Gastroesophageal sphincter (tissue), 4 donors: ENCODE measurements around the gene COG1. TPM values are rescaled to one million over a fixed set of nuclear protein-coding genes. Genes with fewer than 3 reads are reported as not detected.

Experiments used
- ATAC-seq: fragments of 150-250 bp; one replicate; pipeline ENCODE4 v1.9.1; 2016; ENCODE audit warnings: mild to moderate bottlenecking, moderate library complexity
- H3K27ac ChIP-seq, 4 donors: fragments of 200-600 bp; sonication (generic) in 3 of 4; 1 replicate in 3 of 4; 2 replicates in 1 of 4; pipeline ENCODE4 v1.5.1; 2016 to 2019
- H3K27me3 ChIP-seq: fragments of 200-600 bp; sonication (generic); one replicate; pipeline ENCODE4 v1.5.1; 2019
- H3K36me3 ChIP-seq, 2 donors: fragments of 200-600 bp; sonication (generic); one replicate each; pipeline ENCODE4 v1.5.1; 2019; ENCODE audit warnings: control low read depth in 1 of 2
- H3K4me1 ChIP-seq, 3 donors: fragments of 200-600 bp; sonication (generic); 1 replicate in 2 of 3; 2 replicates in 1 of 3; pipeline ENCODE4 v1.5.1; 2016 to 2019; ENCODE audit warnings: control low read depth in 2 of 3
- H3K4me3 ChIP-seq, 2 donors: fragments of 200-600 bp; sonication (generic); one replicate each; pipeline ENCODE4 v1.5.1; 2019; ENCODE audit warnings: mild to moderate bottlenecking in 1 of 2, moderate library complexity in 1 of 2
- H3K9me3 ChIP-seq, 3 donors: fragments of 200-600 bp; sonication (generic); one replicate each; pipeline ENCODE4 v1.5.1; 2017 to 2019; ENCODE audit warnings: control low read depth in 2 of 3
- EP300 ChIP-seq: sonication (generic); formaldehyde crosslinking; IDR thresholded peaks from one replicate; pipeline ENCODE4 v1.6.1; 2017; ENCODE audit warnings: antibody characterized with exemption, mild to moderate bottlenecking
- POLR2A ChIP-seq, 2 donors: fragments of 450-650 bp; IDR thresholded peaks; one replicate each; pipeline ENCODE4 v1.6.1; 2017; ENCODE audit warnings: antibody characterized with exemption in 2 of 2, mild to moderate bottlenecking in 2 of 2, moderate library complexity in 1 of 2
- POLR2AphosphoS5 ChIP-seq: sonication (generic); formaldehyde crosslinking; IDR thresholded peaks from one replicate; pipeline ENCODE4 v1.6.1; 2017; ENCODE audit warnings: antibody characterized with exemption
- WGBS, 2 donors: methylation state at CpG; one replicate each; pipeline ENCODE4 v1.1.5; 2018; ENCODE audit warnings: low coverage in 1 of 2; 5-methylcytosine and 5-hydroxymethylcytosine counted together
- total RNA-seq, 4 donors: library from RNA; depleted of rRNA; stranded (reverse); fragments of >200 nt; gene quantifications; one replicate each; pipeline ENCODE4 v1.1.0, GENCODE V29; 2016
- TF ChIP-seq, protein P1 (sequence below), 4 experiments: fragments of 200-600 bp in 2 of 4; fragments of 450-650 bp in 2 of 4; sonication (generic) in 1 of 4; IDR thresholded peaks; one replicate each; pipeline ENCODE4 v1.5.1; 2017 to 2019; ENCODE audit warnings: antibody characterized with exemption in 4 of 4, mild to moderate bottlenecking in 2 of 4, moderate library complexity in 2 of 4

Gene COG1
- total RNA-seq, 4 donors from 2014 or later: 16.2 to 33.0 (median 27.3) TPM

DNA sequence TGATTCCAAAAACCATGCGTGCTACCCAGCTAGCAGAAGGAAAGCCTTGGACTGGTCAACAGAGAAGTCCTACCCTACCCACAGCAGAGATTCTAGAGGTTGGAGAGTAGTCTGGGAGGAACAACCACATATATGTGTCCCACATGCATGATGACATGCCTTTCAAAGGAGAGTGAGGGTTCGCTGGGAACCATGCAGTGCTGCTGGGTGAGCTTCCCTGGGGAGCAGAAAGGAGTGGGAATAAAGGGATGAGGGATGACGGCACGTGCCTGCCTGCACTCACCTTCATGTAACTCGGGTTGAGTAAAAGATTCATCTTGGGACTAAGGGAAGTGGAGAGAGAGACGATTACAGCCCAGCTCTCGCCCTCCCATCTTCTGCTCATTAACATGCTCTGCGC is 59.0 kb downstream of the COG1 start:
- Histone ChIP-seq H3K9me3 (no peaks in the 10 kb centered on the region), H3K36me3 (peaks cover 0 to 23% of the 10 kb centered on the region in 2 donors), H3K4me1 (peaks cover 0 to 13% (median 0%) of the 10 kb centered on the region in 3 donors), H3K4me3 (no peak overlapping the region), H3K27me3 (no peaks in the 10 kb centered on the region), H3K27ac (no peak overlapping the region)
- ATAC-seq: no peak
- WGBS, 2 donors: 64 to 69% methylated on average over 4 to 6 of the region's 8 CpGs
- no peak for TF ChIP-seq POLR2AphosphoS5
- TF ChIP-seq, protein P1, sequence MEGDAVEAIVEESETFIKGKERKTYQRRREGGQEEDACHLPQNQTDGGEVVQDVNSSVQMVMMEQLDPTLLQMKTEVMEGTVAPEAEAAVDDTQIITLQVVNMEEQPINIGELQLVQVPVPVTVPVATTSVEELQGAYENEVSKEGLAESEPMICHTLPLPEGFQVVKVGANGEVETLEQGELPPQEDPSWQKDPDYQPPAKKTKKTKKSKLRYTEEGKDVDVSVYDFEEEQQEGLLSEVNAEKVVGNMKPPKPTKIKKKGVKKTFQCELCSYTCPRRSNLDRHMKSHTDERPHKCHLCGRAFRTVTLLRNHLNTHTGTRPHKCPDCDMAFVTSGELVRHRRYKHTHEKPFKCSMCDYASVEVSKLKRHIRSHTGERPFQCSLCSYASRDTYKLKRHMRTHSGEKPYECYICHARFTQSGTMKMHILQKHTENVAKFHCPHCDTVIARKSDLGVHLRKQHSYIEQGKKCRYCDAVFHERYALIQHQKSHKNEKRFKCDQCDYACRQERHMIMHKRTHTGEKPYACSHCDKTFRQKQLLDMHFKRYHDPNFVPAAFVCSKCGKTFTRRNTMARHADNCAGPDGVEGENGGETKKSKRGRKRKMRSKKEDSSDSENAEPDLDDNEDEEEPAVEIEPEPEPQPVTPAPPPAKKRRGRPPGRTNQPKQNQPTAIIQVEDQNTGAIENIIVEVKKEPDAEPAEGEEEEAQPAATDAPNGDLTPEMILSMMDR (IDR thresholded peaks at IDR 0.05): no peak
- no peak for TF ChIP-seq EP300
- TF ChIP-seq POLR2A (IDR thresholded peaks at IDR 0.05): no peak

DNA sequence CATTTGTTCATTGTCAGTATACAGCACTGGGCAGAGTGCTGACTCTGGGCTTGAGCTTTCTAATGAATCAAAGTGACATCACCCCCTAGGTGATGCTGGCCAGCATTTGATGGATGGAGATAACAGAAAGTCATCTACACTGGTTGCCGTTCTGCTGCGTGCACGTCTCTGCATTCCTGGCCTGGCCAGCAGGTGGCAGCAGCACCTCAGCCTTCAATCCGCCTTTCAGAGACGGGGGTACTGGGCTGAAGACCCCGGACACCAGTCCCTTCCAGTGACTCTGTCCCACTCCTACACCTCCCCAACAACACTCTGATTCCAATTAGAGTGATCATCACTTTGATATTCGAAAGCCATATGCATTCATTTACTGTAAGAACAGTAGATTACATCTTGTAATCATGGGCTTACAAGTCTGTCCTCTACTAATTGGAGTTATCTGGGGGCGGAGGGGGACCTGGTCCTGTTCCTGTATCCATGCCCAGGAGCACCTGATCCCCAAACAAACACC is 62.9 kb downstream of the COG1 start:
- peak; percentile 57 for ATAC-seq

DNA sequence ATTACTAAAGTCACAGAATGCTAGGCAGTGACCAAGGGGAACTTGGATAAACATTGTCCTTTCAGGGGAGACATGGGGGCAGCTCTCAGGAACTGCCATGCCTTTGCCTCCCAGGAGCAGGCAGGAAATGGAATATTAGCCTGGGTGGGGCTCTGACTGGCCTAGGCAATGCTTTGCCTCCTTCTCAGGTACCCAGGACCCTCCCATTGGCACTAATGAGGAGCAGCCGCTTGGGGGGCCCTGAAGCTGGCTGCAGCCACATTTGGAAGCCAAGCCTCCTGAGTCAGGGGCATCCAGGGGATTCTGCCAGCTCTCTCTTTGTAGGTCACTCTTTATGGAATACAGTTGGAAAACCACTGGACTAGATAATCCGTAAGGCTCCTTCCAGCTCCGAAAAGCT is 63.4 kb downstream of the COG1 start:
- WGBS, 2 donors: 100% methylated on average over 1 to 3 of the region's 3 CpGs
- ATAC-seq: no peak
- Histone ChIP-seq H3K9me3 (no peaks in the 10 kb centered on the region), H3K4me1 (peaks cover 0 to 21% (median 0%) of the 10 kb centered on the region in 3 donors), H3K27ac (no peak overlapping the region), H3K27me3 (no peaks in the 10 kb centered on the region), H3K36me3 (no peaks in the 10 kb centered on the region), H3K4me3 (no peak overlapping the region)
- TF ChIP-seq EP300 (no peak), POLR2AphosphoS5 (no peak), POLR2A (IDR thresholded peaks at IDR 0.05) (no peak)
- TF ChIP-seq, protein P1 (IDR thresholded peaks at IDR 0.05): no peak

More for the DNA sequence above, 62.9 kb downstream of the COG1 start:
- 0% methylated on average over 7 to 8 of the region's 8 CpGs for WGBS, 2 donors
- TF ChIP-seq, protein P1 (IDR thresholded peaks at IDR 0.05): peak in 3 of 4 experiments; percentile 98 to 99 (median 98)
- no peak for TF ChIP-seq EP300
- Histone ChIP-seq H3K27ac (no peak overlapping the region), H3K27me3 (no peaks in the 10 kb centered on the region), H3K4me1 (peaks cover 0 to 21% (median 0%) of the 10 kb centered on the region in 3 donors), H3K36me3 (no peaks in the 10 kb centered on the region), H3K9me3 (no peaks in the 10 kb centered on the region), H3K4me3 (no peak overlapping the region)

DNA sequence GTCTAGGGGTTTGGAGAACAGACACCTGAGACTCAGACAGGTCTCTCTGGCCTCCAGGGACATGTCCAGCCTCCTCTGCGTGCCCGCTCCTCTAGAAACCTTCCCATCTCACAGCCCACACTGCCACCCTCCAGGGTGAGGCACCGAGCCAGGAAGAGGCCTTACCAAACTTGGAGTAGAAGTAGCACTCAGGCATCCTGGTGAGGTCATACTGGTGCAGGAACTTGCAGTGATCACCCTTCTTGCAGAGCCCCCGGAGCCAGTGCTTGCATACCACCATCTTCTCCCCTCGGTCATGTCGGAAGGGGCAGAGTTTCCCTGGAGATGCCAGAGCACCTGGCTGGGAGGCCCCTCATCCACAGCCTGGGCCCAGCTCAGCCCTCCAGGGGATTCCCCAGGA is 64.7 kb downstream of the COG1 start:
- H3K27me3 ChIP-seq: no peaks in the 10 kb centered on the region
- no peak overlapping the region for H3K27ac ChIP-seq
- ATAC-seq: peak; percentile 48

More for the DNA sequence above, 64.7 kb downstream of the COG1 start:
- WGBS, 2 donors: no CpG with 5 or more reads among the region's 6 CpGs
- Histone ChIP-seq H3K9me3 (no peaks in the 10 kb centered on the region), H3K36me3 (no peaks in the 10 kb centered on the region), H3K4me1 (peaks cover 0 to 23% (median 0%) of the 10 kb centered on the region in 3 donors), H3K4me3 (no peak overlapping the region)
- TF ChIP-seq EP300 (no peak), POLR2AphosphoS5 (no peak), POLR2A (IDR thresholded peaks at IDR 0.05) (no peak)

Other genes starting within 250 kb of the COG1 start
- gene SLC39A11, start 100.4 kb upstream of the COG1 start, total RNA-seq: 10 to 100 TPM; 11.6 to 16.8 (median 14.5) TPM
- gene SSTR2, start 28.0 kb upstream of the COG1 start, total RNA-seq: 1 to 10 TPM in 3 of 4 donors, under 1 TPM in 1; 0.93 to 2.0 (median 1.0) TPM
- gene CPSF4L, start 68.8 kb downstream of the COG1 start, total RNA-seq: not detected
- 100 to 1,000 TPM in 1 of 4 donors, 10 to 100 TPM in 3; 69.4 to 106 (median 73.0) TPM for gene CDC42EP4, start 118.9 kb downstream of the COG1 start, total RNA-seq